Left ventricle myocardium inferior (tissue), 1 donor: ENCODE results near the gene PISD. TPM values are rescaled to one million over a fixed set of nuclear protein-coding genes. Genes with fewer than 3 reads are reported as not detected.

Experiments used
- DNase-seq: peaks from one replicate; pipeline ENCODE4 v3.0.0-alpha.2; 2020
- H3K27ac ChIP-seq: fragments of 200-600 bp; replicated peaks from 2 replicates; pipeline ENCODE4 v1.8.0; 2021
- H3K27me3 ChIP-seq: fragments of 200-600 bp; 2 replicates; pipeline ENCODE4 v1.8.0; 2021; ENCODE audit warnings: low read depth
- H3K36me3 ChIP-seq: fragments of 200-600 bp; 2 replicates; pipeline ENCODE4 v1.8.0; 2021
- H3K4me1 ChIP-seq: fragments of 200-600 bp; 2 replicates; pipeline ENCODE4 v1.8.0; 2021
- H3K4me3 ChIP-seq: fragments of 200-600 bp; 2 replicates; pipeline ENCODE4 v1.8.0; 2021; ENCODE audit warnings: mild to moderate bottlenecking, moderate library complexity
- H3K9me3 ChIP-seq: fragments of 200-600 bp; replicated peaks from 2 replicates; pipeline ENCODE4 v1.8.0; 2021
- intact Hi-C: fragments of 100-400 bp; cut with micrococcal nuclease; formaldehyde crosslinking; loops from one replicate; pipeline ENCODE4 v1.11.0; 2022
- total RNA-seq: library from RNA; stranded (reverse); fragmentation: NEBNext Ultra II Directional; extraction: Animal tissue kit (Norgen Biotek cat#: 25700); gene quantifications from one replicate; pipeline ENCODE4 v1.2.1, GENCODE V29; 2021
- TF ChIP-seq, protein P1 (sequence below): fragments of 200-600 bp; IDR thresholded peaks from 2 replicates; pipeline ENCODE4 v1.8.0; 2021; ENCODE audit warnings: antibody characterized with exemption, mild to moderate bottlenecking, borderline replicate concordance
- donor health status: DM: no; HTN: yes; CAD: no; lungs with severe emphysema.

The PISD gene
- total RNA-seq, 1 donor from 2014 or later, result 18.1 TPM

DNA sequence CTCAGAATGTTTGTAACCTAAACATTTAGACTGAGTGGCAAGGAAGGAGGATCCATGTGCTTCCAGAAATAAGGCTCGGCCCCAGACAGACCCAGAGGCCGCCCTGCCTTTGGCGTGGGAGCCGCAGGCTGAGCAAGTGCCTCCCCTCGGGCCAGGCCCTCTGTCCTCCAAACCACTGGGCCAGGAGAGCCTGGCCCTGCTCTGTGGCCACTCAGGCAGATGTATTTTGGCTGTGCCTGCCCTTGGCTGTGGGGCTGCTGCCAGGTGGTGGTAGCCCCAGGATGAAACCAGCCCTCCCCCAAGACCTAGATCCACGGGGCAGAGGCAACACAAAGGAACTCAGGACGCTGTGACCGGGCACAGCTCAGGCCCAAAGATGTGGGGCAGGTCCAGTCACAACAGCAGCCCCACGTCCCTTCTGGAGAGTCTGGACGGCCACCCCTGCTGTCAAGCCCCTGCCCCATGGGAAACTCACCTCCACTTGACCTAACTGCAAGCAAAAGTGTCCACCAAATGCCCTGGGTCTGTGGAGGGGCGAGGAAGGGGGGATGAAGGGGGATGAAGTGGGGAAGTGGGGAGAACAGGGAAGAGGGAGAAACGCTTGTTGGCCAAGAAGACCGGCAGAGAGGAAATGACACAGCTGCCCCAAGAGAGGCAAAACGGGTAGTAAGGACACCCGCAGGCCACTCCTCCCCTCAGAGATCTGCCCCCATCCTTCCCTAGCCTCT, 24.0 kb downstream of the PISD start:
- peak overlapping the region; percentile 45 for H3K4me3 ChIP-seq
- H3K27me3 ChIP-seq, result no peaks in the 10 kb centered on the region
- DNase-seq, result peak; percentile 42
- intact Hi-C loops, result no loop called here
- H3K36me3 ChIP-seq, result peaks cover 14% of the 10 kb centered on the region
- H3K4me1 ChIP-seq, result peaks cover 30% of the 10 kb centered on the region
- no peaks in the 10 kb centered on the region for H3K9me3 ChIP-seq
- peak overlapping the region; percentile 81 for H3K27ac ChIP-seq
- TF ChIP-seq, protein P1, sequence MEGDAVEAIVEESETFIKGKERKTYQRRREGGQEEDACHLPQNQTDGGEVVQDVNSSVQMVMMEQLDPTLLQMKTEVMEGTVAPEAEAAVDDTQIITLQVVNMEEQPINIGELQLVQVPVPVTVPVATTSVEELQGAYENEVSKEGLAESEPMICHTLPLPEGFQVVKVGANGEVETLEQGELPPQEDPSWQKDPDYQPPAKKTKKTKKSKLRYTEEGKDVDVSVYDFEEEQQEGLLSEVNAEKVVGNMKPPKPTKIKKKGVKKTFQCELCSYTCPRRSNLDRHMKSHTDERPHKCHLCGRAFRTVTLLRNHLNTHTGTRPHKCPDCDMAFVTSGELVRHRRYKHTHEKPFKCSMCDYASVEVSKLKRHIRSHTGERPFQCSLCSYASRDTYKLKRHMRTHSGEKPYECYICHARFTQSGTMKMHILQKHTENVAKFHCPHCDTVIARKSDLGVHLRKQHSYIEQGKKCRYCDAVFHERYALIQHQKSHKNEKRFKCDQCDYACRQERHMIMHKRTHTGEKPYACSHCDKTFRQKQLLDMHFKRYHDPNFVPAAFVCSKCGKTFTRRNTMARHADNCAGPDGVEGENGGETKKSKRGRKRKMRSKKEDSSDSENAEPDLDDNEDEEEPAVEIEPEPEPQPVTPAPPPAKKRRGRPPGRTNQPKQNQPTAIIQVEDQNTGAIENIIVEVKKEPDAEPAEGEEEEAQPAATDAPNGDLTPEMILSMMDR, result no peak

DNA sequence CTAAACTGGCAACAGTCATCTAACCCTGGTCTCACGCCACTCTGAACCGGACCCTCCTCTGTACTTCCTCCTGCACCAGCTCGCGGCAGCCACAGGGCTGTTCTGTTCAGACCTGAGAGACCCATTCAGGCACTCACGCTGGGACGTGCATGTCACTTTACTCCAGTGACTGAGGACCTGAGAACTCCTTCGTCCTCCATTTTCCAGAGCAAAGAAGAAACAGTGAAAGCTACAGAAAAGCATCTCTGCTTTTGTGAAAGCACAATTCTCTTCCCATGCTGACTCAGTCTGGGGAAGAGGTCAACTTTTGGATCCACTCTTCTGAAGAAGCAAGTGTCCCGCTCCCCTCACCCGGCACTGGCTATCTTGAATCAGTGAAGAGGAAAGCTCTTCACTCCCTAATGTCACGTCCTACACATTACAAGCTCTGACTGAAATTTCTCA, 24.5 kb downstream of the PISD start:
- intact Hi-C loops, result no loop called here
- TF ChIP-seq, protein P1, result peak; percentile 17
- H3K27ac ChIP-seq, result peak overlapping the region; percentile 81
- peak; percentile 40 for DNase-seq
- no peaks in the 10 kb centered on the region for H3K9me3 ChIP-seq
- no peaks in the 10 kb centered on the region for H3K27me3 ChIP-seq
- peaks cover 8% of the 10 kb centered on the region for H3K36me3 ChIP-seq
- peak overlapping the region; percentile 45 for H3K4me3 ChIP-seq
- H3K4me1 ChIP-seq, result peaks cover 30% of the 10 kb centered on the region

DNA sequence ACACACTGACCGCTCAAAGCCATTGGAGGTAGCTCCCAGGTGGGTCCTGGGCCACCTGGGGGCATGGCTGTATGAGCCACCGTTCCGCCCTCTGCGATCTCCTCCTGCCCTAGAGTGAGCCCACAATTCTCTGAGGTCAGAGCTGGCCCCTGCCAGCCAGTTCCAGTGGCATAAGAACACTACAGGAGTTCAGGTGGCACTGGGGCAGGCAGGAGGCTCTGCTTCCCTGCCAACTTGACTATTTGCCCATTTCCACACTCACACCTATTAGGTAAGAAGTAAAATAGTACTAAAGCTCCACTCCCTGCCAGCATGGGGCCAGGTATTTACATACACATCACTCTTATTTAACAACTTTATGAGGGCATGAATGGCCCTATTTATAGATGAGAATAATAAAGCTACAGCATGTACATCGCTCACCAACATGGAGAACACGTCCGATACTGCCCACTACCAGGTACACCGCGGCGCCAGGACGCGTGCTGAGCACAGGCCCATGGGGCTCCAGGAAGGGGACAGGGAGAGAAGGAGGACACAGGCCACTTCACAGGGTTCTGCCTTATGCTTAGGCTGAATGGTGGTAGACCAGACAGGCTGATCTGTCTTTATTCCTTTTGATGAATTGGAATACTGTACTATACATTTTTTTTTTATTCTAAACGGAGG, 26.2 kb downstream of the PISD start:
- Histone ChIP-seq H3K27ac (no peak overlapping the region), H3K4me3 (no peak overlapping the region), H3K36me3 (no peaks in the 10 kb centered on the region), H3K4me1 (peaks cover 38% of the 10 kb centered on the region), H3K27me3 (no peaks in the 10 kb centered on the region), H3K9me3 (no peaks in the 10 kb centered on the region)
- intact Hi-C loops, result no loop called here
- no peak for DNase-seq
- TF ChIP-seq, protein P1, result no peak

DNA sequence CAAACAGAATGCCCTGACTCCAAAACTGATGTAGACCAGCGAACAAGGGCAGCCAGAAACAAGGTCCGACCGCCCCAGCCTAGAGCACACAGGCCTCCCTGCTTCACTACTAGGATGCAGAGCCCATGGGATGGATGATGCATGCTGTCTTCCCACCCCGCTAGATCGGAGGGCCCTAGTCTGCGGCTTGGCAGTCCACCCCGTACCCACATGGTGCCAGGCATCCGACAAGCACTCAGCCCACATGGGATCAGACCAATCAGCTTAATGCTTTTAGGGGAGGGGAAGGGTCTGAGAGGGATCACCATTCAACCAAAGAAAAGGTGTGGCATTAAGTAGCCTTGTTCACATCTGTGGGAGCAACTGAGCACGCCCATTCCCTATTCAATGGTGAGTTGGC, 30.6 kb downstream of the PISD start:
- H3K27me3 ChIP-seq, result no peaks in the 10 kb centered on the region
- H3K9me3 ChIP-seq, result no peaks in the 10 kb centered on the region
- intact Hi-C loops, result loop anchor here (5.0 kb wide), 1 partner anchor 74 kb away; no protein-coding TSS in a partner anchor
- TF ChIP-seq, protein P1, result no peak
- H3K4me3 ChIP-seq, result peak overlapping the region; percentile 93
- no peak for DNase-seq
- H3K27ac ChIP-seq, result peak overlapping the region; percentile 92
- H3K4me1 ChIP-seq, result peaks cover 57% of the 10 kb centered on the region
- H3K36me3 ChIP-seq, result no peaks in the 10 kb centered on the region

DNA sequence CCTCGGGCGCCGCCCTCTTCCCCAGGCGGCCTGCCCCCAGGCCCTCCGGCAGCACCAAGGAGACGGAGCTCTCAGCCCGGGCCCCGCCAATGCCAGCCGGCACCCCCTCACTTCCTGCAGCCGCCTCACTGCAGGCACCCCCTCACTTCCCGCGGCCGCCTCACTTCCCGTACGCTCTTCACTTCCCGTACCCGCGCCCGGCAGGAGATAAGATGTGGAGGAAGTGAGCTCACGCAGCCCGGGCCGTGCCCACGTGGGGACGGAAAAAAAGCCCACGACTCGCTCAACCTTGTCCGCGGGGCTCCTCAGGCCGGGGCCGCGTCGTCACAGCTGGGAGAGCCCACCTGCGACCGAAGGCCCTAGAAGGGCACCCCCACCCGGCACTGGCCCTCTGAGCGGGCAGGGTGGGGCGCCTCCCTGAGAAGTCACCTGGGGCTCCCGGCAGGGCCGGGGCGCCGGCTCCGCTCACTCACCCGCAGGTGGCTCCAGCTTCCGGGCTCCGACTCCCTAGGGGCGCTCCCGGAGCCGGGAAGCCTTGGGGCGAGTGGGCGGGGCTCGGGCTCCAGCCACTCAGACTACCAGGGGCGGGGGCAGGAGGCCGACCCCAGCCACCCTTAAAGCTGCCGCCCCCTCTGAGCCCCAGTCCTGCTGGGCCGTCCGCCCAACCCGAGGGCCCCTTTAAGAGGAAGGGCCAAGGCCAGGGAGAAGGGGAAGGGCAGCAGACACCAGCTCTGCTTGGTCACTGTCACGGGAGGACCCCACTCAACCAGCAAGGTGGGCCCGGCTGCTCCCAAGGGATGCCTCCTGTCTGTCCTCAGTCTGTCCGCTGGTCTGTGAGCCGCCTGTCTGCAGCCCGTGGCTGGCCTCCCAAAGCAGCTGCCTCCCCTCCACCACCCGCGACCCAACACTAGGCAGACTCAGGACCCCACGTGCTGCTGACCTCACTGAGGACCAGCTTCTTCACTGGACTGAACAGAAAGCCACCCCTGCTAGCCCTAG, 31.4 kb downstream of the PISD start:
- no peaks in the 10 kb centered on the region for H3K36me3 ChIP-seq
- intact Hi-C loops, result loop anchor here (5.0 kb wide), 1 partner anchor 73 kb away; no protein-coding TSS in a partner anchor
- no peaks in the 10 kb centered on the region for H3K9me3 ChIP-seq
- H3K4me3 ChIP-seq, result peak overlapping the region; percentile 93
- H3K27ac ChIP-seq, result peak overlapping the region; percentile 92
- no peaks in the 10 kb centered on the region for H3K27me3 ChIP-seq
- peaks cover 65% of the 10 kb centered on the region for H3K4me1 ChIP-seq
- TF ChIP-seq, protein P1, result no peak
- peak; percentile 82 for DNase-seq
